H1 (cell line): Measurements from ENCODE around the gene PPP2R3A. TPM values are rescaled to one million over a fixed set of nuclear protein-coding genes. Genes with fewer than 3 reads are reported as not detected.

Source experiments
- CHD1 ChIP-seq: IDR thresholded peaks from 2 replicates; pipeline ENCODE4 v1.6.1; 2012; ENCODE audit warnings: low read depth, low read length, improper control_type of control experiment
- EGR1 ChIP-seq: IDR thresholded peaks from 2 replicates; pipeline ENCODE4 v1.6.1; 2011; ENCODE audit warnings: low read depth, low read length, borderline replicate concordance
- HDAC2 ChIP-seq, 2 experiments: fragments of 300-600 bp in 1 of 2; sonication (generic) in 1 of 2; IDR thresholded peaks; 2 replicates each; pipeline ENCODE4 v1.6.1; 2011 to 2012; ENCODE audit warnings: low read depth in 2 of 2, low read length in 2 of 2, mild to moderate bottlenecking in 2 of 2, moderate library complexity in 2 of 2, borderline replicate concordance in 1 of 2, inconsistent platforms in 1 of 2
- HDAC6 ChIP-seq: IDR thresholded peaks from one replicate; pipeline ENCODE4 v1.7.1; 2012; ENCODE audit warnings: low read depth, mild to moderate bottlenecking, inconsistent platforms, low read length, moderate library complexity
- KDM4A ChIP-seq: IDR thresholded peaks from one replicate; pipeline ENCODE4 v1.7.1; 2012; ENCODE audit warnings: low read depth, mild to moderate bottlenecking, moderate library complexity, low read length, inconsistent platforms; ENCODE audit not compliant: severe bottlenecking
- NANOG ChIP-seq: IDR thresholded peaks from 2 replicates; pipeline ENCODE4 v1.6.1; 2011; ENCODE audit warnings: low read length, low read depth, mild to moderate bottlenecking, inconsistent platforms; ENCODE audit not compliant: insufficient read depth, poor library complexity, severe bottlenecking
- PHF8 ChIP-seq: fragments of 200-600 bp; sonication (generic); conservative IDR thresholded peaks from 2 replicates; pipeline ENCODE4 v1.7.1; 2012; ENCODE audit warnings: low read depth, mild to moderate bottlenecking, inconsistent platforms, low read length, moderate library complexity
- POLR2A ChIP-seq, 2 experiments: IDR thresholded peaks; 1 replicate in 1 of 2; 2 replicates in 1 of 2; pipeline ENCODE4 v1.6.1; 2011; ENCODE audit warnings: low read depth in 2 of 2, low read length in 2 of 2, mild to moderate bottlenecking in 2 of 2; ENCODE audit errors: control extremely low read depth in 1 of 2
- POLR2AphosphoS5 ChIP-seq: IDR thresholded peaks from 2 replicates; pipeline ENCODE4 v1.6.1; 2011; ENCODE audit warnings: low read depth, low read length
- SIN3A ChIP-seq, 2 experiments: IDR thresholded peaks in 1 of 2; conservative IDR thresholded peaks in 1 of 2; 2 replicates each; pipeline ENCODE4 v1.6.1; 2011 to 2012; ENCODE audit warnings: low read length in 2 of 2, improper control_type of control experiment in 1 of 2, low read depth in 1 of 2, mild to moderate bottlenecking in 1 of 2
- SP4 ChIP-seq: IDR thresholded peaks from 2 replicates; pipeline ENCODE4 v1.6.1; 2012; ENCODE audit warnings: low read length, inconsistent platforms
- TAF1 ChIP-seq: IDR thresholded peaks from 2 replicates; pipeline ENCODE4 v1.6.1; 2011; ENCODE audit warnings: mild to moderate bottlenecking, low read depth, low read length
- TEAD4 ChIP-seq: IDR thresholded peaks from 2 replicates; pipeline ENCODE4 v1.6.1; 2012; ENCODE audit warnings: low read depth, low read length, inconsistent platforms, mixed read lengths
- polyA plus RNA-seq, 7 experiments: library from polyadenylated mRNA; depleted of rRNA in 3 of 7; stranded (reverse) in 5 of 7; unstranded in 2 of 7; fragments of >200 nt in 5 of 7; fragments of 200-250 nt in 2 of 7; gene quantifications; 1 replicate in 5 of 7; 2 replicates in 1 of 7; 4 replicates in 1 of 7; pipeline versions ENCODE4 v1.2.1 to v1.2.3, GENCODE V29; 2011 to 2013; ENCODE audit warnings: missing spikeins in 2 of 7, mixed read lengths in 2 of 7
- total RNA-seq: library from RNA; stranded (reverse); fragmentation: NEBNext Ultra II Directional; extraction: Animal tissue kit (Norgen Biotek cat#: 25700); gene quantifications from 2 replicates; pipeline ENCODE4 v1.2.1, GENCODE V29; 2021

Gene PPP2R3A
- total and polyA plus RNA-seq, 2 of the 8 experiments (the other 6 are each of a cell fraction or from before 2014, with no cell fraction given) = 4.1 to 15.2 TPM

DNA sequence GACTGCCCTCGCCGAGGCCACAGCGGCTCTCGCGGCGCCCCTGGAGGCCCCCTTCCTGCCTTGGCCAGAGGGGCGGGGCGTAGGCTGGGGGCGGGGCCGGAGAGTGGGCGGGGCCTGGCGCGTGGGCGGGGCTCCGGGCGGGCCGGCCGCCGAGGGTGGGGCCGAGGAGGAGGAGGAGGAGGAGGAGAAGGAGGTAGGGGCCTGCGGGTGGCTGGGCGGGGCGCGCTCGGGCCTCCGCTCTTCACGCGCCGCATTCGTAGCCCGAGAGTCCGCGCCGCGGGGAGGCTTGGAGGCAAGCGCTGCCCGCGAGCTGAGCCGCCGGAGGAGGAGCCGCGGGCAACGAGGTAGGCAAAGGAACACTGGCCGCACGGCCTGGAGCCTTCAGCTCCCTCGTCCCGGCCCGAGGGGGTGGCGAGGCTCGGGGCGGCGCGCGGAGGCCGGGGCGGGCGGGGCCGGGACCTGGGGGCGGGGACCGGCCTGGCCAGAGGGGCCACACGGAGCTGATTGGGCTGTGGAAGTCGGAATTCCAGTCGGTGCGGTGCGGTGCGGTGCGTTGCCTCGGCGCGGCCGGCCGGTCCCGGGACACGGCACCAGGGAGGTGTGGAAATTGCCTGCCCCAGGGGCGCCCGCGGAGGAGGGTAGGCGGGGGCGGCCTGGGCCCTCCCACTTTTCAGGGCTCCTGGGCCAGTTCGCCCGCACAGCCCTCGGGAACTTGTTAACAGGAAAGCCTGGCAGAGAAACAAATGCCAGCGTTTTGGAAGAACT is at the start of gene PPP2R3A (continued):
- TF ChIP-seq HDAC2 (IDR thresholded peaks at IDR 0.05; ENCODE audit: borderline replicate concordance in 1 of 2, low read depth in 2 of 2, low read length in 2 of 2) = 0 out of 4 replicates have a peak, but pooled peaks of 1 of the 2 experiments have one; percentile 45
- peak; percentile 30 for TF ChIP-seq TEAD4
- peak; percentile 51 for TF ChIP-seq KDM4A
- TF ChIP-seq SP4 = 0 out of 2 replicates have a peak, but pooled peaks have one; percentile 35
- peak; percentile 77; the same call in 1 of the 2 replicates for TF ChIP-seq EGR1
- TF ChIP-seq POLR2AphosphoS5 = peak; percentile 75
- peak; percentile 65 for TF ChIP-seq PHF8
- TF ChIP-seq TAF1 = peak; percentile 61; the same call in 1 of the 2 replicates
- TF ChIP-seq HDAC6 = no peak
- TF ChIP-seq NANOG = no peak
- TF ChIP-seq POLR2A (IDR thresholded peaks at IDR 0.05; ENCODE audit: control extremely low read depth in 1 of 2, low read depth in 2 of 2, low read length in 2 of 2) = peak; percentile 76 to 80
- no peak for TF ChIP-seq CHD1
- peak in 1 of 2 experiments; percentile 35; a peak in 1 of 4 replicates for TF ChIP-seq SIN3A (conservative IDR thresholded peaks at IDR 0.05 in 1 of 2, IDR thresholded peaks at IDR 0.05 in 1 of 2; ENCODE audit: low read depth in 1 of 2, low read length in 2 of 2)
